ENCODE results near the gene CKAP4. TPM values are rescaled to one million over a fixed set of nuclear protein-coding genes. Genes with fewer than 3 reads are reported as not detected.

The CKAP4 gene
- total RNA-seq, 4 donors from 2014 or later, result 28.7 to 51.6 (median 38.8) TPM

DNA sequence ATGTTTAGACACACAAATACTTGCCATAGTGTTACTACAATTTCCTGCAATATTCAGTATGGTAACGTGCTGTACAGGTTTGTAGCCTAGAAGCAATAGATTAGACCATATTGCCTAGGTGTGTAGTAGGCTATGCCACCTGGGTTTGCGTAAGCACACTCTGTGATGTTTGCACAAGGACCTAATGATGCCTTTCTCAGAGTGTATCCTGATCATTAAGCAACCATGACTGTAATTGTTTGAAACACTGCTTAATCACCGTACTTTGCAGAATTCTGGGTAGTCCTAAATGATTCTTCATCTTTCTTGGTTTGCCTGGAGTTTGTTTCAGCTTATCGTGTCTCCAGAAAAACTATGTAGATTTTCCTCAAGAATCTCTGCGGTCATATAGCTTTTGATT lies 43.5 kb upstream of the CKAP4 start:
- H3K36me3 ChIP-seq, result no peaks in the 10 kb centered on the region
- H3K9me3 ChIP-seq, result no peaks in the 10 kb centered on the region
- no peak overlapping the region for H3K4me3 ChIP-seq
- no peak for DNase-seq (ENCODE audit: extremely low spot score)
- no peak for TF ChIP-seq POLR2A (IDR thresholded peaks at IDR 0.05; ENCODE audit: low read depth)
- TF ChIP-seq EP300 (IDR thresholded peaks at IDR 0.05), result no peak
- no peak for TF ChIP-seq POLR2AphosphoS5 (IDR thresholded peaks at IDR 0.05)
- no peak for TF ChIP-seq CTCF (IDR thresholded peaks at IDR 0.05)
- H3K27ac ChIP-seq (replicated peaks in 1 of 4), result no peak overlapping the region
- H3K27me3 ChIP-seq, result no peaks in the 10 kb centered on the region
- H3K4me1 ChIP-seq, result peaks cover 0 to under 1% (median 0%) of the 10 kb centered on the region in 4 donors
- intact Hi-C loops (cut with DNase I), result no loop called here
- WGBS, result 84% methylated on average over 5 of the region's 5 CpGs

GRCh38 chr12:106290666-106291065 lies 42.8 kb upstream of the CKAP4 start:
- Histone ChIP-seq H3K4me1 (no peaks in the 10 kb centered on the region), H3K36me3 (no peaks in the 10 kb centered on the region), H3K9me3 (no peaks in the 10 kb centered on the region), H3K4me3 (no peak overlapping the region), H3K27ac (replicated peaks in 1 of 4) (no peak overlapping the region), H3K27me3 (no peaks in the 10 kb centered on the region)
- intact Hi-C loops (cut with DNase I), result no loop called here
- WGBS, result 80% methylated on average over 2 of the region's 2 CpGs
- no peak for DNase-seq (ENCODE audit: extremely low spot score)
- no peak for TF ChIP-seq EP300 (IDR thresholded peaks at IDR 0.05)
- TF ChIP-seq CTCF (IDR thresholded peaks at IDR 0.05), result no peak
- TF ChIP-seq POLR2AphosphoS5 (IDR thresholded peaks at IDR 0.05), result no peak
- no peak for TF ChIP-seq POLR2A (IDR thresholded peaks at IDR 0.05; ENCODE audit: low read depth)

DNA sequence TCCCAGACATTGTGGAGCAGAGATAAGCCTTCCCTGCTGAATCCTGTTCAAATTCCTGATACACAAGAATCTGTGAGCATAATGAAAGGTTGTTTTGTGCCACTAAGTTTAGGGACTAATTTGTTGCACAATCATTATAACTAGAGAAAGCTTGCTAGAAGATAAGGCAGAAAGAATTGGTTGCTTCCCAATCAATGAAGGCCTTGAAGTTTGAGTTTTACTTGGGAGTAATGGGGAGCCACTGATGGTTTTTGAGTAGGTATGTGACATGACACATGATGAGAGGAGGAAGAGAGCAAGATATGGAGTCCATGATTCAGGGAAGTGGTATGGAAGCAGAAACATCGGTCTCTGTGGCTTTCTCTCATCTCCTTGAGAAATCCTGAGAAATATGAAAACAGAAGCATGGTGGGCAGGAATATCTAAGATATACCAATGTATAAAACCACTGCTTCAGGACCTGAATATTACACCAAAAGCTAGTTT lies 41.4 kb upstream of the CKAP4 start:
- no peak overlapping the region for H3K27ac ChIP-seq (replicated peaks in 1 of 4)
- no peaks in the 10 kb centered on the region for H3K36me3 ChIP-seq
- no peak for DNase-seq (ENCODE audit: extremely low spot score)
- 83% methylated on average over 1 of the region's 1 CpG for WGBS
- TF ChIP-seq CTCF (IDR thresholded peaks at IDR 0.05), result no peak
- TF ChIP-seq POLR2AphosphoS5 (IDR thresholded peaks at IDR 0.05), result no peak
- no peak for TF ChIP-seq EP300 (IDR thresholded peaks at IDR 0.05)
- no peak for TF ChIP-seq POLR2A (IDR thresholded peaks at IDR 0.05; ENCODE audit: low read depth)
- no peak overlapping the region for H3K4me3 ChIP-seq
- H3K9me3 ChIP-seq, result no peaks in the 10 kb centered on the region
- H3K27me3 ChIP-seq, result no peaks in the 10 kb centered on the region
- H3K4me1 ChIP-seq, result peaks cover 0 to under 1% (median 0%) of the 10 kb centered on the region in 4 donors
- intact Hi-C loops (cut with DNase I), result no loop called here

GRCh38 chr12:106288494-106289195 lies 40.8 kb upstream of the CKAP4 start:
- DNase-seq (ENCODE audit: extremely low spot score), result no peak
- Histone ChIP-seq H3K4me1 (peaks cover 0 to 5% (median 0%) of the 10 kb centered on the region in 4 donors), H3K36me3 (no peaks in the 10 kb centered on the region), H3K27ac (replicated peaks in 1 of 4) (no peak overlapping the region), H3K27me3 (no peaks in the 10 kb centered on the region), H3K4me3 (no peak overlapping the region), H3K9me3 (no peaks in the 10 kb centered on the region)
- WGBS, result 84% methylated on average over 9 of the region's 9 CpGs
- TF ChIP-seq CTCF (IDR thresholded peaks at IDR 0.05) (no peak), EP300 (IDR thresholded peaks at IDR 0.05) (no peak), POLR2A (IDR thresholded peaks at IDR 0.05; ENCODE audit: low read depth) (no peak)
- intact Hi-C loops (cut with DNase I), result no loop called here

DNA sequence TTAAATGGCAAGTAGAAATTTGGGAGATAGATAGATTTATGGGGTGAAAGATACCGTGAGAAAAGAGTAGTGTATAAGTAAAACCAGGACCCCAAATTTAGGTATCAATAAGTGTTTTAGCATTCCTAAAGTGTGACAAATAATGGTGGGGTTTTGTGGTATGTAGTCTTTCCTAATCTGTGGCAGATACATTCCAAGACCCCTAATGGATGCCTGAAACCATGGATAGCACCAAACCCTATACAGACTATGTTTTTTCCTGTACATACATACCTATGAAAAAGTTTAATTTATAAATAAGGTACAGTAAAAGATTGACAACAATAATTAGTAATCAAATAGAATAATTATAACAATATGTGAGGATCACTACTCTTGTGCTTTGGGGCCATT lies 40.3 kb upstream of the CKAP4 start:
- Histone ChIP-seq H3K4me1 (peaks cover 0 to 5% (median 0%) of the 10 kb centered on the region in 4 donors), H3K4me3 (no peak overlapping the region), H3K27ac (replicated peaks in 1 of 4) (no peak overlapping the region), H3K9me3 (no peaks in the 10 kb centered on the region), H3K27me3 (no peaks in the 10 kb centered on the region), H3K36me3 (no peaks in the 10 kb centered on the region)
- TF ChIP-seq POLR2AphosphoS5 (IDR thresholded peaks at IDR 0.05) (no peak), CTCF (IDR thresholded peaks at IDR 0.05) (no peak), POLR2A (IDR thresholded peaks at IDR 0.05; ENCODE audit: low read depth) (no peak), EP300 (IDR thresholded peaks at IDR 0.05) (no peak)
- DNase-seq (ENCODE audit: extremely low spot score), result no peak
- intact Hi-C loops (cut with DNase I), result no loop called here
- 91% methylated on average over 1 of the region's 1 CpG for WGBS

Data from esophagus muscularis mucosa (tissue), 4 donors.